HG02943 (cell line): ENCODE measurements around the gene MEF2D.

Experiments
- ATAC-seq: cut with Tn5 transposase; IDR thresholded peaks from one replicate; pipeline ENCODE4 v1.9.1; 2021; ENCODE audit warnings: mild to moderate bottlenecking, low read depth, moderate library complexity; ENCODE audit not compliant: unreplicated experiment

The MEF2D gene

DNA sequence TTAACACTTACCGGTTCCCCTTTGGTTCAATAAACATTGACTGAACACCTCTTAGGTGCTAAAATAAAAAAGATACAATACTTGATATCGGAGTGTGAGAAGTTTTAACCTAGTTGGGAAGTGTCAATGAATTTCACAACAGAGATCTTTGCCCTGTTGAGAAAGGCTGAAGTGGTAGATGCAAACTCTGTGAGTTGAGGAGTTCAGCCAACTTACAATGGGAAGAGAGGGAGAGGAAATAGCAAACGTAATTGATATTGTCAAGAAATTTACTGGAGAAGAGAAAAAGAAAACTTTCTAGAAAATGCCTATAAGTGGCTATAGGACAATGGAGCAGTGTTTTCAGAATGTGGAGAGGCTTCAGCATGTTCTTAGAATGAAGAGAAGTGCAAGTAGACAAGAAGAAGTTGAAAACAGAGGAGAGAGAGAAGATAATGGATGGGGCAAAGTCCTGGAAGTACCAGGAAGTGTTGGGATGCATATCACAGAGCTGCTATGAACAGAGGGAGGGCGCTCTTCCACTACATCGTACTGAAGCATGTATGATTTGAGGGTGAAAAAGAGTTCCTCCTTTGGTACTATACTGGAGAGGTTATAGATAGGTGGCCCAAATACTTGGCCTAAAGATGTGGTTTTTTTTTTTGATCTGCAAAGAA lies 48.9 kb downstream of the MEF2D start:
- ATAC-seq, result no peak

DNA sequence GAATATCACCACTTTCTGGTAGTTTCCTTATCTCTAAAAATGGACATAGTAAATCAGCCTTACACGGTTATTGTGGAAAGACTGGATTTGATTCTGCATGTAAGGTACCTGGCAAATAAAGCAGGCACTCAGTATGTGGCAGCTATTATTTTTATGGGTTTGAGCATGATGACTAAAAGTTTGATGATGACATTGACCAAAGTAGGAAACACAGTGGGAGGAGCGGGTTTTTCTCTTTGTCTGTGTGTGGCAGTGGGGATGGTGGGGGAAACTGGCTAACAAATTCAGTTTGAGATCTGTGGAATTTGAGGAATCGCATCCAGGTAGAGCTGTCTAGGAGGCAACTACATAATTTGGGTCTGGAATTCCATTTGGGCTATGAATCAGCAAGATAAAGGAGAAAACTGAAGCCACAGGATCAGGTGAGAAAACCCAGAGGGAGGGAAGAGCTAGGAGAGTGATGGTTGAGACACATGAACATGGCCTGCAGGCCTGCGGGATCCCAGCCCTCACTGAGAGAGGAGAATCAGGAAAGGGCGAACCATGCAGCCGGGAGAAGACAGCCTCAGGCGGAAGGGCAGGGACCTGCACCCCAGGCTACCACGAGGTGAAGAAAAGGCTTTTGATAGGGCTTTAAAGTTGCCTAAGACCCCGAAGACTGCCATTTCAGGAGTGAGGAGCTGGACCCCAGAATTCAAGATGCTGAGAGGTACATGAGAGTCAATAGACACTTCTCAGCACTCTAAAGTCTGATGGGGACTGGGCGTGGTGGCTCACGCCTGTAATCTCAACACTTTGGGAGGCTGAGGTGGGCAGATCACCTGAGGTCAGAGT lies 52.2 kb downstream of the MEF2D start:
- ATAC-seq, result no peak

DNA sequence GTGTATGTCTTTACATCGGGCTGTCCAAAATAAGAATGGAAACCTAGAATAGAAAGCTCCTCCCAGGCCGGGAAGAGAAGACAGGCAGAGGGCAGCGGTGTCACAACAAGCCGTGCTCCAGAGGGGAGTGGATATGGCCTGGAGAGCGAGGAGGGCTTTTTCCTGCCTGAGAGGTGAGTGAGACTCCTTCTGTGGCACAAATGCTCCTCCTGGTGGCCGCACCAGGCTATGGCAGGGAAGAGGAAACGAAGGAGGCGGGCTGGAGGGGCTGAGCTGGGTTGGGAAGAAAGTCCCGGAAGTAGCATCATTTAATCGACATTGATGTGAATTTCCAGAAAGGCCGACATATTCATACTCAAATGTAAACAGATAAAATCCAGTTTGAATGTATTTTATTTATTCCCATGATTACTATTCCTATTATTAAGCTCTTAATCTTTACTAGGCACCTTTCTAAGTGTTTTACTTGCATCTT lies 54.7 kb downstream of the MEF2D start:
- no peak for ATAC-seq

DNA sequence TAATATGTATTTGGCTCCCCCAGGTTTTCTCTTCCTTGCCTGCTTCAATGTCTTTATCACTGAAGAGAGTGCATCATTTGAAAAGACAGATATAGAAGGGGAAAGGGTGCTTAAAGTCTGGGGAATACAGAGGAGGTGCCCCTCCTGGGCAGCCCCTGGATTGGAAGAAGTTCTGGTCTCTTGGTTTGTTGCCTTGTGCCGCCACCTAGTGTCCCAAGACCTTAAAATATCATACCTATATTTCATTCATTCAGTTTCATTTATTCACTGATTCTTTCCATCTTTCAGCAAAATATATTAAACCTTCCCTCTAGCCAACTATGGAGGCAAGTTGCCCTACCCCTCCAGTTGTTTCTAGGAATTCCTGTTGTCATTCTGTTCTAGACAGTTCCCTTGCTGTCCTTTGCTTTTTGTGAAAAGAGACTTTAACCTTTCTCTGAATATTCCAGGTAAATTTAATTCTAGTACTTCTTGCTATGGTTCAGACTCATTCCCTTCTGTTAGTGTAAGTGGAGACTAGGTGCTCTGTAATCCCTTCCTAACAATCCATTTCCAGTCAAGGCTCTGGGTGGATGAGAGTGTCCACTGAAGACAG lies 56.1 kb downstream of the MEF2D start:
- no peak for ATAC-seq

DNA sequence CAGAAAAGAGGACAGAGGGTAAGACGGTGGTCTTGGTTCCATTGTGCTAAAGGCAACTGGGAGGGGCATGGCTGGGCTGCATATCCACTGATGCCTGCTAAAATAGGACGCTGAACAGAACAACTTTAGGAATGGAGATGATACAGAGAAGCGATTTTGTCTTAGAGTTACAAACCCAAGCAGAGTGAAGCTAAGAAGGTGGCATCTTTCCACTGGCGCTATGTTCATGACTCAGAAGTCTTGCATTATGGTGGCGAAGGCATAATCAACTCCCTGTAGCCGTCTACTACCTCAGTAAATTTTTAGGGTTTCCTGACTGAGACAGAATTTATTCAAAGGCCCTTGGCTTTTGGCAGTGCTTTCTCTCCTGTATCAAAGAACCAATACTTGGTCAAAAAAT lies 57.3 kb downstream of the MEF2D start:
- no peak for ATAC-seq

DNA sequence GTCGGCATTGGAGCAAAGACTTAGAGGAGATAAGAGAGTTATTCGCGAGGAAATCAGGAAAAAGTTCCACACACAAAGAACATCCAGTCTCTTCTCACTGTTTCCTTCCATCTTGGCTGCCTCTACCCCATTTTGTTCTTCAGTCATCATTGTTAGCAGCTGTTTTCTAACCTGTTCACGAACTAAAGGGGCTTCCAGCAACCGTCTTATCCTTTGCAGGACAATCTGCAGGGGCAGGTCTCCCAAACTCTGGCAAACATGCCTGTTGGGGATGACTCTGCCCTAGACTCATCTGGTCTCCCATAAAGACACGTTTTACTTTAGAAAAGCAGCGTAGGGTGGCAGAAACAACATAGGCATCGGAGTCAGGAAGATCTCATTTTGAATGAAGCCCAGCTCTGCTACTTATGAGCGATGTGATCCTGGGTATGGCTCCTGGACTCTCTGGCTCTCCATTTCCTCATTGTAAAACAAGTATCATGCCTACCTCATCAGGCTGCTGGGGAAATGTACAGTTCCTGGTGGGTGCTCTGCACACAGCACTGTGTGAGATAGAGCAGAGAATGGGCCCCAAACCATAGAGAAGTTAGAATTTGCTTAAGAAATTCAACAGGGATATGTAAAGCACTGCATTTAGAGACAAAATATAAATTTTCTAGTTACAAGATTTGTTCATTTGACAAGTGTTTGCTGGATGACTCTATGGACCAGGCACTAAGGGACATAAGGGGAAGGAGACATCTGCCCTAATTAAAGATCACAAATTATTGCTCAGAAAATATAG lies 59.7 kb downstream of the MEF2D start:
- no peak for ATAC-seq

DNA sequence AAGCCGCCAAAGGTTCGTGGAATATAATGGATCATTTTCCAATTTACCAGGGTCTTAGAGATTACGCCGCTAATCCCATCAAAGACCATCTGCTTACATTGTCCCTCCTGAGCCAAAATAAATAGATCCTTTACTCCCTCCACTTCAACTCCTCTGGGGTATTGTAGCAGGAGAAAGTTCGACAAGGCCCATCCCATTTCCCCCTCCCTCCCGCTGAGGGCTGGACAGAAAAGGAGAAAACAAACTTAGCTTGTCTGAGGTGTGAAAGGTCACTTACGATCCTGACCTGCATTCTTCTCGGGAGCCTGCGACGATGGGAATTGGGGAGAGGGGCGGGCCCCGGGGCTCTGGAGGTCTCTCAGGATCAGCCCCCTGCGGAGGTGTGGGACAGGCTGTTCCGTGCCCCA lies 60.8 kb downstream of the MEF2D start:
- ATAC-seq, result no peak

DNA sequence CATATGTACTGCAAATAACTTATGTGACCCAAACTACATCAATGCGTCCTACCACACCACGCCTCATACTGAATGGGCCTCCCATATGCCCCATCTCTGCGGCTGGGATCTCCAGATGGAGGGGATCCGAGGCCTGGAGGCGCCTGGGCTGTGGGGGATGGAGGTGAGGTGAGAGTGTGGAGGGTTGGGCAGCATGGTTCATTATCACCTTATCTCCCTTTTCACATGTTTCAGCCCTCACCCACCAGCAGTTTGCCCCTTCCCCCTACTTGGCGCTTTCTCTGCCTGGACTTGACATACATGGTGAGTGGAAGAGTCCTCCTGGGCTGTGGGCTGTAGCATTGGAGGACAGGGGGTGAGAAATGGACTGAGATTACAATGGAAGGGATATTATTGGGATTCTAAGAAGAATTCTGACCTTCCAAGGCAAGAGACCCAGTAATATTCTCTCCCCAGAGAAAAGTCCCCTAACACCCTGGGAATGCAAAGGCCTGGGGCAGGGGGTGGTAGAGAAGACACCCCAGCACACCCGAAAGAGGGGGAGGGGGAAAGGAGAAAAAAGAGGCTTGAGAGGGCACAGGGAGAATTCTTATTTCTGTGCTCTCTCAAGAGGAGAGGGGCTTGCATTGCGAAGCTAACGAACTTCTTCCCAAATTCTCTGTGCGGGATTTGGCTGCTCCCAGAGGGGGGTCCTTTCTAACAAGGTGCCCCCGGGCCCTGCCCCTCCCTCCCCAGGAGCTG lies 61.4 kb downstream of the MEF2D start:
- ATAC-seq, result no peak

DNA sequence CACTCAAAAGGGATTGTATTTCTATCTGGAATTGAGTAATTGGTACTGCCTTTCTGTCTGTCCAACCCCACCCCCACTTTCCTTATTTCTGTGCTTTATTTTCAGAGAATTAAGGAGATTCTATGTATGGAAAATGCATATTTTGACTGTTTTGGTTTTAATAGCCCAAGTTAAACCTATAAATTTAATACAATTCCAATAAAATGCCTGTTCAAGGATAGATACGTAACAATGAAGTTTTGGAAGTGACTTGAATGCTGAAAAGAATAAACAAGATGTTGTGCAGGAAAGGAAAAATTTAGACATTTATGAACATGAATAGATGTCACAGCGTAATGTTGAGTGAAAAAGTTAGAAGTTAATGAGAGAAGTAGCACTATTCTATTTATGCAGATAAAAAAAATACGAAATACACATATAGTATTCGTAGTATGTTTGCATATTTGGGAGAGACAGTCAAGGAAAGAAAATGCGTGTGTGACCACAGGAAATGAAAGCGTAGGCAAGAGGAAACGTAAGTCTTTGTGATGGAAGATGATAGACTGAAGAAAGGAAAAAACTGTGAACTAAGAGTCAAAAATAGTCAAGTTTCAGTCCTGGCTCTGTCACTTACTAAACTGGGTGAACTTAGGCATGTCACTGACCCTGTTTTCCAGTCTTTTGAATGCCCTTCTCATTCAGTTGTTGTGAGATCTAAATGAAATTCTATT lies 62.1 kb downstream of the MEF2D start:
- no peak for ATAC-seq

DNA sequence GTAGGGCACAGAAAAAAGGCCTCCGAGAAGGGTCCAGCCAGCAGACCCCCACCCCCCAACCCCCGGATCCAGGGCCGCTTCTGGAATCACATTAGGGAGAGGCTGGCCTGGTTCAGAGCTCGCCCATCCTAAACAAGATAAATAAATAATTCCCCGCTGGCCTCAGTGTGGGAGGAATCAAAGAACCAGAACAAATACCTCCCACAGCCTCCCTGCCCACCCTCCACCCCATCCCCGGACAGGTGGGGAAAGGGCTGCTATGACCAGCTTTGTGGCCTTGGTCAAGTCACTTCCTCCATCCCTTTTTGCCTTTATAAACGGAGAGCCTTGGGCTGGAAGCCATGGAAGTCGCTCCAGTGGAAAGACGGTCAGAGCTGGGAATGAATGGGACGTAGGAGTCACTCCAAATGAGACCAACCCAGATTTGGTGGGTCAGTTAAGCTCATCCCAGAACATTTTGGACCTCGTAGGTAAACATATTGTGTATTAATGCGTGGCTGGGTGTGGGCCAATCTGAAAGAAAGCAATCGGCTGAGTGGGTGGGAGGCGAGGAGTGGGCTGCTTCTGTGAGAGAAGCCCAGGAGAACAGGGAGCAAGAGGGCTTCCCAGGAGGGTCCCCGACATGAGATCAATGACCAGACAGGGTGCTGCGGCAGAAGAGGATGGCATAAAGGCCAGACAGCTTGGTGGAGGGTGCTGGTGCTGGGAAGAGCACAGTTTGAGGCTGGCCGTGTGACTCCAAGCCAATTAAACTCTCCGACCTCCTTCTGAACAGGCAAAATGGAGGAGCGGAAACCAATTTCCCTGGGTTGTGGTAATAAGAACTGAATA lies 63.3 kb downstream of the MEF2D start:
- ATAC-seq, result no peak

DNA sequence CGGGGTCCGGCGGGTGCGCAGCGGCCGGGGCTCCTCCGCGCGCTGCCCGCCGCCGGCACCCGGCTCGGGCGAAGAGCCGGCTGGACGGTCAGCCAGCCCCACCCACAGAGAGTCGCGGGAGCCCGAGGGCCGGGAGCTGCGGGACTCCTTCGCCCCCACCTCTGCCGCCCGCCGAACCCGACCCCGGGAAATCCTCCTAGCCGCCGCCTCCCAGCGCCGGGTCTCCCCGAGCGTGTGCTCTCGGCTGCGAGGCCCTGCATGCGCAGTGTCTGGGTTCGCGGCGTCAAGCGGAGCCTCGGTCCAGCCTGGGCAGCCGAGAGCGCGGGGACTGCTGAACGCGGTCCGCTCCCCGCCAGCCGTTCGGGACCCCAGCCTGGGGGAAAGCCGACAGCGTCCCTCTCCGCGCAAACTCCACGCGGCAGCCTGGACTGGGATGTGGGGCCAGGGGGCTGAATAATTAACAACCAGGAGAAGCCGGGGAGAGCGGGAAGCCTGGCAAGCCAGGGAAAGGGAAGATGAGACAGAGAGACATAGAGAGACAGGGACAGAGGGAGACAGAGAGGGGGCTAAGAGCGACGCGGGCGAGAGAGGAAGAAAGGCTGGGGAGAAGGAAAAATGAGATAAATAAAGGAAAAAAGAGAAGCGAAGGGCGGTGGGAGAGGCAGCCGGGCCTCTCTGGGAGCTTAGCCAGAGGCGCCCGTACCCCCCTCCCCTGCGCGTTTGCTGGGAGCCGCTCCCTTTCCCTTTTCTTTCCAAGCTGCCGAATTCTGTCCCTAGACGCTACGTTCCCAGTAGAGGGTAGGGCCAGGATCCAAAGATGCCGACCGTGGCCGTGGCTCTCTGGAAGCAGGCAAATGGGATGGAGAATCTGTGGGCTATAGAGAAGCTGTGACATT lies 64.2 kb downstream of the MEF2D start:
- ATAC-seq, result no peak

DNA sequence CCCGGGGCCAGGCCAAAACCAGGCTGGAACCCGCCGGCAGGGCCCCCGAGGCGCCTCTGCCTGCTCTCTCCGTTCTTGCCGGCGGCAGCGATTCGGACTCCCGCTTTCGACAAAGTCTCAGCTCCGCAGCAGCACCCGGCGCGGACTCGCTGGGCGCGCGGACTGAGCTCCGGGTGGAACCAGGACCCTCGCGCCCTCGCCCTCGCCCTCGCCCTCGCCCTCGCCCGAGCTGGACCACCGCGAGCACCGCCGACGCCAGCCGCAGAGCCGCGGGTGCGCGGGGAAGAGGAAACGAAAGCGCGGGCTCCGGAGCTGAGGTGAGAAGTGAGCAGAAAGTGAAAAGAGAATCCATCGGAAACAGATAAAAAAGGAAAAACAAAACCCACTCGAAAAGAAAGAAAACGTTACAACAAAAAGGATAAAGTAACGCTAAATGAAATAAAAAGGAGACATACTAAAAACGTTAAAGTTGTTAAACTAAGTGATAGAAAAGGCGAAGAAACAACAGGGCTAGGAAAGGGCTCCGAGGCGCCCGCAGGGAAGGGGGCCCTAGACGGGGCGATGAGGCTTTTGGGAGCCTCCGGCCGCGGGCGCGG lies 64.9 kb downstream of the MEF2D start:
- no peak for ATAC-seq

DNA sequence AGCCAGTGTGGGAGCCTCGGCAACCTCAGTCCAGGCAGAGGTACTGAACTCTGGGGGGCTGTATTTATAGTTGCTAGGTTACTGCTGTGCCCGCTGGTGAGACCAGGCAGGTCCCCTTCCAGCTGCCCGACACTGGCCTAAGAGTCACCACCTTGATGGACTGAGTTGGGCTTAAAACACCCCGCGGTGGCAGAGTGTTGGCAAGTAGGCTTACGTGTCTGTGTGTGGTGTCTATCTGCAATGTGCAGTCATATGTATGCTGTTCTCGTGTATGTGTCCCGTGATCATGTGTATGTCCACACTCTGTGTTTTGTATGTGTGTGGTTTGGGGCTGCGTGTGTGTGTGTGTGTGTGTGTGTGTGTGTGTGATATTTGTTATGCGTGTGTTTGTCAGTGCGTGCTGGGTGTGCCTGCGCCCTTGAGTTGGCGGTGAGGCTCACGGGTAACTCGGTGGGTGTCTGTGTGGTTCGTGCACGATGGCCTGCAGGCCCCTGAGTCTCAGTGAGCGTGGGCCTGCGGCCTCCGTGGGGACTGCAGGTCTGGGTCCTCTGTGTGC lies 65.5 kb downstream of the MEF2D start:
- ATAC-seq, result no peak

DNA sequence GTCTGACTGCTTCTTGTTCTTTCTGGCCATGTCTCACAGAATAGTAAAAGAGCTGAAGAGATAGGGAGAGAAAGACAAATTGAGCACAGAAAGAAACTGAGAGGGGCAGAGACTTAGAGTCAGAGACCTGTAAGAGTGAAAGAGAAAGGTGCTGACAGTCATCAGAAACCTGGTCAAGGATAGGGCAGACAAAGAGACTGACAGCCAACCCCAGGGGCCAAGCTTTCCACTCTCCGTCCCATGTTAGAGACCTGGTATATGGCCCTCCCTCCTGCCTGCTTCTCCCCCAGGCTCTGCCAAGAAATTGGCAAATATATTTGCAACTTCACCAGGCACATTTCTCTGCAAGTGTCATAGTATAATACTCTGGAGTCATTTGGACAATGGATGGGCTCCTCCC lies 67.0 kb downstream of the MEF2D start:
- ATAC-seq, result no peak

DNA sequence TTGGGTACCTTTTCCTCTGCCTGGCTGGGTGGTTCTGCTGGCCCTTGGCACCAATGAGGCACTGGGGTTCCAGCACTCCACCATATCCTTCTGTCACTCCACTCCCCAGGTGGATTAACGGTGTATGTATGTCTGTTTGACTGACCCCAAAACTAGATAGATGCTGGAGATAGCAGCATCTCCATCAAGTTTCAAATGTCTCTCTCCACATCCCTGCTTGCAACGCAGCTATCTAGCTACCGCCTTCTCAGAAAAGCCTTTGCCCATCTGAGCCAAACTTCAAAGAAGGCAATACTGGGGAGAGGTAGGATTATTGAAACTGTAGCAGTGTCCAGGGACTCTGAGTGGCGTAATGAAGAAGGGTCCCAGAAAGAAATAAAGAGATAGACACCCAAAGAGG lies 67.5 kb downstream of the MEF2D start:
- no peak for ATAC-seq

DNA sequence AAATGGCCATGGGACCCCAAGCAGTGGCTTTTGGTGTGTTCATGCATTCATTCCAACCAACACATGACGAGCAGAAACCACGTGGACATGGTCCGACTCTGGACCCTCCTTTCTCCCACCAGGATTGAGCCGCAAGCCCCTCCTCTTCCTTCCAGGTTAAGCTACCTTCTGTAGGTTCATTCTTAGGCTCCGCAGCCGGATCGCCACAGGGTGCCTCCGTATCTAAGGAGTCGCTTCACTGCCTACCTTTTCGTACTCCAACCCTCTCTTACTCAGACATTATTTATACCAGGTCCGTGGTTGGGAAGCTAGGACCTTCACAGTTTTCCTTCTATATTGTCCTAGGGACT lies 67.9 kb downstream of the MEF2D start:
- ATAC-seq, result no peak
